DOHH2 (cell line): ENCODE results near the gene C2CD4B.

Source experiments
- H3F3A ChIP-seq: fragments of 200-600 bp; sonication (generic), shearing (Covaris generic); 2 replicates; pipeline ENCODE4 v1.6.0; 2016; ENCODE audit warnings: antibody characterized with exemption, mild to moderate bottlenecking; ENCODE audit not compliant: control insufficient read depth, insufficient read depth
- H3K27ac ChIP-seq: fragments of 200-600 bp; sonication (generic); 2 replicates; pipeline ENCODE4 v1.5.1; 2014; ENCODE audit warnings: low read depth, mild to moderate bottlenecking, low read length, moderate library complexity
- H3K27me3 ChIP-seq: fragments of 200-600 bp; sonication (generic); 2 replicates; pipeline ENCODE4 v1.6.1; 2014; ENCODE audit warnings: mild to moderate bottlenecking, low read length, mixed read lengths; ENCODE audit not compliant: control insufficient read depth
- H3K36me3 ChIP-seq: fragments of 200-600 bp; sonication (generic); 2 replicates; pipeline ENCODE4 v1.6.1; 2014; ENCODE audit warnings: mild to moderate bottlenecking, low read length, moderate library complexity, mixed read lengths; ENCODE audit not compliant: control insufficient read depth
- H3K4me1 ChIP-seq: fragments of 200-600 bp; sonication (generic); 2 replicates; pipeline ENCODE4 v1.6.1; 2014; ENCODE audit warnings: mild to moderate bottlenecking, low read length, mixed read lengths; ENCODE audit not compliant: control insufficient read depth
- H3K4me2 ChIP-seq: fragments of 200-600 bp; sonication (generic); 2 replicates; pipeline ENCODE4 v1.6.0; 2014; ENCODE audit warnings: mild to moderate bottlenecking, low read length, moderate library complexity
- H3K4me3 ChIP-seq: fragments of 200-600 bp; sonication (generic); 2 replicates; pipeline ENCODE4 v1.5.1; 2014; ENCODE audit warnings: mild to moderate bottlenecking, low read length, mixed read lengths
- H3K79me2 ChIP-seq: fragments of 200-600 bp; sonication (generic); 2 replicates; pipeline ENCODE4 v1.6.1; 2014; ENCODE audit warnings: mild to moderate bottlenecking, low read length, mixed read lengths; ENCODE audit not compliant: control insufficient read depth
- H3K9me2 ChIP-seq: fragments of 200-600 bp; sonication (generic); replicated peaks from 2 replicates; pipeline ENCODE4 v1.6.1; 2014; ENCODE audit warnings: mild to moderate bottlenecking, low read length, mixed read lengths; ENCODE audit not compliant: control insufficient read depth
- H3K9me3 ChIP-seq: fragments of 200-600 bp; sonication (generic); 2 replicates; pipeline ENCODE4 v1.6.1; 2014; ENCODE audit warnings: antibody characterized with exemption, low read length, mixed read lengths; ENCODE audit not compliant: control insufficient read depth, insufficient read depth
- H4K20me1 ChIP-seq: fragments of 200-600 bp; sonication (generic); 2 replicates; pipeline ENCODE4 v1.6.0; 2014; ENCODE audit warnings: low read depth, mild to moderate bottlenecking, antibody characterized with exemption, low read length, moderate library complexity; ENCODE audit not compliant: control insufficient read depth, insufficient read depth
- EZH2phosphoT487 ChIP-seq: fragments of 200-600 bp; sonication (generic); IDR thresholded peaks from 2 replicates; pipeline ENCODE4 v1.6.1; 2017; ENCODE audit warnings: borderline replicate concordance, mild to moderate bottlenecking, antibody characterized with exemption, low read length, moderate library complexity, mixed read lengths
- TF ChIP-seq, protein P1 (sequence below): fragments of 200-600 bp; sonication (generic); IDR thresholded peaks from one replicate; pipeline ENCODE4 v1.5.1; 2014; ENCODE audit warnings: antibody characterized with exemption, mild to moderate bottlenecking, low read depth, low read length; ENCODE audit not compliant: poor library complexity, severe bottlenecking

The C2CD4B gene

DNA sequence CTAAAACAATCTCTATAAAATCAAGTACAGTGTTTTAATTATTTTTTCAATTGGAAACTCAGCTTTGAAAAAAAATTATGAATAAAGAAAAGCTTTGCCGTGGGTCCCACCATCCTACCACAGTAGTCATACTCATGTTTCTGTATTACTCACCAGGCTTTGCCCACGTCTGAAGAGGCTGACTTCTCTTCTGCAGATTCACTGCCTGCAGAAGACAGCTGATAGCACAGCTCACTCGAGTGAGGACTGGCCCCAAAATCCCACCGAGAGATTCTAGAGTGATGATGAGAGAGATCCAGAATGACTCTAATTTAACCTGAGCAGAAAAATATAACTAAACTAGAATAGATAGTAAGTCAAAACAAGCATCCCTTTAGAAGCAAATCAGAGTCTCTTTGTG, 11.9 kb downstream of the C2CD4B start:
- Histone ChIP-seq H3K27ac (no peak overlapping the region), H4K20me1 (no peaks in the 10 kb centered on the region), H3K4me2 (no peak overlapping the region), H3K4me3 (no peak overlapping the region), H3K36me3 (no peaks in the 10 kb centered on the region), H3K9me3 (no peaks in the 10 kb centered on the region), H3K27me3 (no peaks in the 10 kb centered on the region), H3K4me1 (no peaks in the 10 kb centered on the region), H3K79me2 (no peaks in the 10 kb centered on the region), H3K9me2 (no peaks in the 10 kb centered on the region), H3F3A (no peaks in the 10 kb centered on the region)
- TF ChIP-seq, protein P1, sequence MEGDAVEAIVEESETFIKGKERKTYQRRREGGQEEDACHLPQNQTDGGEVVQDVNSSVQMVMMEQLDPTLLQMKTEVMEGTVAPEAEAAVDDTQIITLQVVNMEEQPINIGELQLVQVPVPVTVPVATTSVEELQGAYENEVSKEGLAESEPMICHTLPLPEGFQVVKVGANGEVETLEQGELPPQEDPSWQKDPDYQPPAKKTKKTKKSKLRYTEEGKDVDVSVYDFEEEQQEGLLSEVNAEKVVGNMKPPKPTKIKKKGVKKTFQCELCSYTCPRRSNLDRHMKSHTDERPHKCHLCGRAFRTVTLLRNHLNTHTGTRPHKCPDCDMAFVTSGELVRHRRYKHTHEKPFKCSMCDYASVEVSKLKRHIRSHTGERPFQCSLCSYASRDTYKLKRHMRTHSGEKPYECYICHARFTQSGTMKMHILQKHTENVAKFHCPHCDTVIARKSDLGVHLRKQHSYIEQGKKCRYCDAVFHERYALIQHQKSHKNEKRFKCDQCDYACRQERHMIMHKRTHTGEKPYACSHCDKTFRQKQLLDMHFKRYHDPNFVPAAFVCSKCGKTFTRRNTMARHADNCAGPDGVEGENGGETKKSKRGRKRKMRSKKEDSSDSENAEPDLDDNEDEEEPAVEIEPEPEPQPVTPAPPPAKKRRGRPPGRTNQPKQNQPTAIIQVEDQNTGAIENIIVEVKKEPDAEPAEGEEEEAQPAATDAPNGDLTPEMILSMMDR = no peak
- TF ChIP-seq EZH2phosphoT487 = no peak

- H3K79me2 ChIP-seq = no peaks in the 10 kb centered on the region
- no peaks in the 10 kb centered on the region for H3F3A ChIP-seq
- no peaks in the 10 kb centered on the region for H3K4me1 ChIP-seq
- H3K27me3 ChIP-seq = no peaks in the 10 kb centered on the region
- no peaks in the 10 kb centered on the region for H3K9me2 ChIP-seq
- H4K20me1 ChIP-seq = no peaks in the 10 kb centered on the region
- no peak for TF ChIP-seq EZH2phosphoT487
- TF ChIP-seq, protein P1 = no peak
- H3K27ac ChIP-seq = no peak overlapping the region
- no peaks in the 10 kb centered on the region for H3K36me3 ChIP-seq
- no peak overlapping the region for H3K4me2 ChIP-seq
- H3K9me3 ChIP-seq = no peaks in the 10 kb centered on the region
- H3K4me3 ChIP-seq = no peak overlapping the region
Observed at GRCh38 chr15:62150445-62150844, 14.6 kb downstream of the C2CD4B start.

GRCh38 chr15:62149729-62150128, 15.4 kb downstream of the C2CD4B start:
- Histone ChIP-seq H3K27me3 (no peaks in the 10 kb centered on the region), H3K9me2 (no peaks in the 10 kb centered on the region), H3K27ac (no peak overlapping the region), H4K20me1 (no peaks in the 10 kb centered on the region), H3K9me3 (no peaks in the 10 kb centered on the region), H3K79me2 (no peaks in the 10 kb centered on the region), H3F3A (no peaks in the 10 kb centered on the region), H3K36me3 (no peaks in the 10 kb centered on the region), H3K4me3 (no peak overlapping the region), H3K4me1 (no peaks in the 10 kb centered on the region), H3K4me2 (no peak overlapping the region)
- TF ChIP-seq EZH2phosphoT487 = no peak
- TF ChIP-seq, protein P1 = no peak

GRCh38 chr15:62147551-62147950, 17.5 kb downstream of the C2CD4B start:
- H3F3A ChIP-seq = no peaks in the 10 kb centered on the region
- no peak overlapping the region for H3K4me2 ChIP-seq
- no peak overlapping the region for H3K27ac ChIP-seq
- no peaks in the 10 kb centered on the region for H3K36me3 ChIP-seq
- no peaks in the 10 kb centered on the region for H3K9me2 ChIP-seq
- no peak overlapping the region for H3K4me3 ChIP-seq
- TF ChIP-seq EZH2phosphoT487 = no peak
- TF ChIP-seq, protein P1 = no peak
- H3K79me2 ChIP-seq = no peaks in the 10 kb centered on the region
- H3K9me3 ChIP-seq = no peaks in the 10 kb centered on the region
- no peaks in the 10 kb centered on the region for H3K4me1 ChIP-seq
- H3K27me3 ChIP-seq = no peaks in the 10 kb centered on the region
- H4K20me1 ChIP-seq = no peaks in the 10 kb centered on the region
